Neuronal stem cell (in vitro differentiated cells): ENCODE results near the gene FMO4.
"Not testable (repeated sequence)": the region's sequence is repeated elsewhere in the genome, so short reads cannot be mapped to it uniquely, and the experiment has no call there.

ENCODE experiments used
- DNase-seq: peaks from one replicate; pipeline ENCODE4 v3.0.0-alpha.2; 2013; ENCODE audit warnings: low spot score
- H2AFZ ChIP-seq: one replicate; pipeline ENCODE4 v1.6.1; 2013; ENCODE audit warnings: mild to moderate bottlenecking, low read length, inconsistent platforms
- H2AK5ac ChIP-seq: 2 replicates; pipeline ENCODE4 v1.6.1; 2013; ENCODE audit warnings: low read depth, mild to moderate bottlenecking, inconsistent platforms, low read length, moderate library complexity, mixed read lengths
- H2BK120ac ChIP-seq: 2 replicates; pipeline ENCODE4 v1.6.1; 2013; ENCODE audit warnings: low read depth, mild to moderate bottlenecking, inconsistent platforms, low read length, moderate library complexity, mixed read lengths
- H2BK12ac ChIP-seq: one replicate; pipeline ENCODE4 v1.6.1; 2013; ENCODE audit warnings: low read length, inconsistent platforms
- H2BK15ac ChIP-seq: 2 replicates; pipeline ENCODE4 v1.6.1; 2013; ENCODE audit warnings: mild to moderate bottlenecking, low read length, inconsistent platforms, mixed read lengths
- H2BK5ac ChIP-seq: one replicate; pipeline ENCODE4 v1.6.1; 2013; ENCODE audit warnings: inconsistent platforms, mild to moderate bottlenecking, low read length, moderate library complexity
- H3K14ac ChIP-seq: one replicate; pipeline ENCODE4 v1.6.1; 2013; ENCODE audit warnings: low read length, inconsistent platforms
- H3K18ac ChIP-seq: 2 replicates; pipeline ENCODE4 v1.6.1; 2013; ENCODE audit warnings: low read length, inconsistent platforms
- H3K23ac ChIP-seq: 2 replicates; pipeline ENCODE4 v1.6.1; 2013; ENCODE audit warnings: low read depth, mild to moderate bottlenecking, mixed read lengths, low read length, inconsistent platforms; ENCODE audit not compliant: poor library complexity
- H3K27ac ChIP-seq: replicated peaks from 3 replicates; pipeline ENCODE4 v1.5.1; 2013; ENCODE audit warnings: low read length, inconsistent platforms
- H3K27me3 ChIP-seq, 3 experiments: 2 replicates each; pipeline ENCODE4 v1.6.1; 2013; ENCODE audit warnings: low read length in 3 of 3, mild to moderate bottlenecking in 2 of 3, inconsistent platforms in 1 of 3, low read depth in 1 of 3, mixed read lengths in 1 of 3, moderate library complexity in 1 of 3; ENCODE audit not compliant: control insufficient read depth in 3 of 3, insufficient read depth in 3 of 3
- H3K36me3 ChIP-seq, 2 donors: replicated peaks in 1 of 2; 2 replicates each; pipeline ENCODE4 v1.6.1; 2013; ENCODE audit warnings: low read length in 2 of 2; ENCODE audit not compliant: control insufficient read depth in 2 of 2, insufficient read depth in 2 of 2
- H3K4ac ChIP-seq: 2 replicates; pipeline ENCODE4 v1.6.1; 2013; ENCODE audit warnings: inconsistent platforms, mild to moderate bottlenecking, low read length, moderate library complexity
- H3K4me1 ChIP-seq, 2 donors: 1 replicate in 1 of 2; 2 replicates in 1 of 2; pipeline ENCODE4 v1.6.1; 2013; ENCODE audit warnings: low read length in 2 of 2, low read depth in 1 of 2; ENCODE audit not compliant: control insufficient read depth in 2 of 2, insufficient read depth in 1 of 2
- H3K4me2 ChIP-seq: one replicate; pipeline ENCODE4 v1.6.1; 2013; ENCODE audit warnings: mild to moderate bottlenecking, low read length, inconsistent platforms; ENCODE audit not compliant: insufficient read depth, poor library complexity, severe bottlenecking
- H3K4me3 ChIP-seq, 2 donors: 2 replicates each; pipeline ENCODE4 v1.5.1; 2013; ENCODE audit warnings: low read length in 2 of 2, mild to moderate bottlenecking in 2 of 2, inconsistent platforms in 1 of 2, moderate library complexity in 1 of 2
- H3K79me1 ChIP-seq: one replicate; pipeline ENCODE4 v1.6.1; 2013; ENCODE audit warnings: low read depth, mild to moderate bottlenecking, inconsistent platforms, low read length, moderate library complexity
- H3K9ac ChIP-seq: one replicate; pipeline ENCODE4 v1.6.1; 2013; ENCODE audit warnings: mild to moderate bottlenecking, low read depth, low read length, inconsistent platforms; ENCODE audit not compliant: poor library complexity
- H3K9me3 ChIP-seq, 2 donors: replicated peaks in 1 of 2; 2 replicates each; pipeline versions ENCODE3 to v1.6.1; 2013; ENCODE audit warnings: low read length in 2 of 2, mild to moderate bottlenecking in 2 of 2, inconsistent platforms in 1 of 2, low read depth in 1 of 2, mixed read lengths in 1 of 2, moderate library complexity in 1 of 2; ENCODE audit not compliant: control insufficient read depth in 2 of 2, insufficient read depth in 1 of 2
- H4K8ac ChIP-seq: one replicate; pipeline ENCODE4 v1.6.1; 2013; ENCODE audit warnings: low read depth, mild to moderate bottlenecking, inconsistent platforms, low read length, moderate library complexity
- H4K91ac ChIP-seq: one replicate; pipeline ENCODE4 v1.6.1; 2013; ENCODE audit warnings: low read length, low read depth, mild to moderate bottlenecking, inconsistent platforms; ENCODE audit not compliant: poor library complexity
- WGBS, 2 donors: extraction: QIAGEN DNeasy Blood & Tissue Kit; methylation state at CpG; one replicate each; pipeline ENCODE4 v1.1.7; 2013; ENCODE audit warnings: missing lambda C conversion rate in 2 of 2, mixed read lengths in 1 of 2; ENCODE audit not compliant: insufficient read length in 2 of 2, insufficient replicate concordance in 1 of 2; ENCODE audit errors: extremely low coverage in 2 of 2; 5-methylcytosine and 5-hydroxymethylcytosine counted together

Gene FMO4

DNA sequence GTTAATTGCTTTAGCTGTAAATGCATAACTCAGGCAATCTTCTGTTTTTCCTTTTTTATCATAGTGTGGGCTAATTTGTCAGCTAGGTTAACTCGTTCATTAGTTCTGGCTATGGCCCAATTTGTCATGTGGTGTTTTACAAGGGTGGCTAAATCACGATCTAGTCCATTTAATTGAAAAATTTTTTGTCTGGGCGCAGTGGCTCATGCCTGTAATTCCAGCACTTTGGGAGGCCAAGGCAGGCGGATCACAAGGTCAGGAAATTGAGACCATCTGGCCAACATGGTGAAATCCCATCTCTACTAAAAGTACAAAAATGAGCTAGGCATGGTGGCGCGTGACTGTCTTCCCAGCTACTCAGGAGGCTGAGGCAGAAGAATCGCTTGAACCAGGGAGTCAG, 18.6 kb upstream of the FMO4 start:
- not testable (repeated sequence) for H3K18ac ChIP-seq, H3K23ac ChIP-seq, H3K79me1 ChIP-seq, H3K27me3 ChIP-seq, H2BK12ac ChIP-seq, H3K4me1 ChIP-seq, H2BK120ac ChIP-seq, H3K4ac ChIP-seq, H3K14ac ChIP-seq, H4K91ac ChIP-seq, H3K9ac ChIP-seq, H3K4me3 ChIP-seq, H2BK5ac ChIP-seq, H3K36me3 ChIP-seq, H3K27ac ChIP-seq, H2AFZ ChIP-seq, H2AK5ac ChIP-seq, H3K9me3 ChIP-seq, DNase-seq, H4K8ac ChIP-seq, H3K4me2 ChIP-seq, H2BK15ac ChIP-seq
- WGBS, 2 donors = no CpG with 5 or more reads among the region's 7 CpGs

DNA sequence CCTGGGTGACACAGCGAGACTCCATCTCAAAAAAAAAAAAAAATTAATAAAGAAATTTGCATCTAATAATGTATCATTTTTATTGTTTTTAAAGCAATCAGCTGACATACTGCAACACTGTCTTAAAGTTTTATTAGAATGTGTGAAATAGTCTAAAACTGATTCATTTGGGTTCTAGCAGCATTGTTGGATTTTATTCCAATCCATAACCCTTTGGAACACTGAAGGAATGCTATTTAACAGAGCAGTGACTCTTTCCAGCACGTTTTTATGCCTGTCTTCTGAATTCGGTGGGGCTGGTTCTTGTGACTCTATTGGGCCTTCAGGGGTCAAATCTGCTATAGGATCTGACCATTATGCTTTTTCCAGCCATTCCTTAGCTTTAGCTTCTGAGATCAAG, 18.2 kb upstream of the FMO4 start:
- H3K4me3 ChIP-seq = no peak overlapping the region
- no peak overlapping the region for H4K91ac ChIP-seq
- H2AFZ ChIP-seq = no peak overlapping the region
- no peak overlapping the region for H3K18ac ChIP-seq
- no CpG with 5 or more reads among the region's 3 CpGs for WGBS, 2 donors
- H3K4me2 ChIP-seq = no peak overlapping the region
- no peaks in the 10 kb centered on the region for H3K27me3 ChIP-seq
- H2BK12ac ChIP-seq = no peak overlapping the region
- no peak for DNase-seq
- no peak overlapping the region for H2BK120ac ChIP-seq
- no peak overlapping the region for H3K23ac ChIP-seq
- H3K4me1 ChIP-seq = no peaks in the 10 kb centered on the region
- H3K14ac ChIP-seq = no peak overlapping the region
- H2AK5ac ChIP-seq = no peak overlapping the region
- H3K9ac ChIP-seq = no peak overlapping the region
- no peaks in the 10 kb centered on the region for H3K36me3 ChIP-seq
- H3K27ac ChIP-seq = no peak overlapping the region
- no peaks in the 10 kb centered on the region for H3K79me1 ChIP-seq
- H2BK15ac ChIP-seq = no peak overlapping the region
- H4K8ac ChIP-seq = no peak overlapping the region
- H2BK5ac ChIP-seq = no peak overlapping the region
- H3K9me3 ChIP-seq = peaks cover 0 to 2% of the 10 kb centered on the region in 2 donors
- H3K4ac ChIP-seq = no peak overlapping the region

DNA sequence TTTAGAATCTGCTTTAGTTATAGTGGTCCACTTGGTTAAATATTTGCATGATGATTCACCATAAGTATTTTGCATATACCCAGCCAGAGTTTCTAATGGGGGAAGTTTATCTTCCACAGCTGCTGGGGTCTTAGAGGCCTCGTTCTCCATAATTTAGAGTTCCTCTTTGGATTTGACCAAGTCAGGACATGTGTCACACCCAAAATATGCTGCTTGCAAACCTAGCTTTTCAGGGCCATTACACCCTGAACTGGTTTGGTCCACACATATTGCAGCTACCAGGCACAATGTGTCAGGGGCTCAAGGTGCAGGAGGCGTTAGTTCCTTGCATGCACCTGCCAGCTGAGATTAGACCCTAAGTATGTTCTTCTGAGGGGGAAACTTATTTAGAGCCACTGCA, 17.1 kb upstream of the FMO4 start:
- Histone ChIP-seq H3K18ac (no peak overlapping the region), H2AFZ (no peak overlapping the region), H3K14ac (no peak overlapping the region), H3K9me3 (peaks cover 0 to 2% of the 10 kb centered on the region in 2 donors), H3K4ac (no peak overlapping the region), H3K9ac (no peak overlapping the region), H2AK5ac (no peak overlapping the region), H2BK15ac (no peak overlapping the region), H3K23ac (no peak overlapping the region), H3K4me3 (no peak overlapping the region), H2BK12ac (no peak overlapping the region), H3K36me3 (no peaks in the 10 kb centered on the region), H4K8ac (no peak overlapping the region), H3K27ac (no peak overlapping the region), H3K4me2 (no peak overlapping the region), H3K4me1 (no peaks in the 10 kb centered on the region), H2BK120ac (no peak overlapping the region), H2BK5ac (no peak overlapping the region), H3K27me3 (no peaks in the 10 kb centered on the region), H4K91ac (no peak overlapping the region), H3K79me1 (no peaks in the 10 kb centered on the region)
- no CpG with 5 or more reads among the region's 2 CpGs for WGBS, 2 donors
- DNase-seq = no peak

DNA sequence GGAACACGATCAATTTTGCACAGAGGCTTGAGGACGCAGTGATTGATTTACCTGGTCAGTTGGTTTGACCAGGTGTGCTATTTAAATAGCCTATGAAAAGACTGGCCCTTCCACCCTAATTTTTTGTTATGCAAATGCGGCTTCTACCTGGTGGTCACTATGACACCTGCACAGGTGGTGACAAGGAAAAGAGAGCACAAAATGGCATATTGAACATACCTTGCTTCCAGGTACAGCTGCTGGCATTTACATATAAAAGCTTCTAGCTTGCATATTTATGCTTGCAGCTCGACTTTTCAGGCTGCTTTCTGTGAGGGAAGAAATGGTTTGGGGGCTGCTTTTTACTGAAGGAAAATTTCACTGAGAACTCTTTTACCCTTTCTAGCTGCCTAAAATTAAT, 15.3 kb upstream of the FMO4 start:
- Histone ChIP-seq H4K91ac (no peak overlapping the region), H3K9me3 (peaks cover 0 to 2% of the 10 kb centered on the region in 2 donors), H2BK15ac (no peak overlapping the region), H3K4me2 (no peak overlapping the region), H3K4ac (no peak overlapping the region), H3K23ac (no peak overlapping the region), H3K18ac (no peak overlapping the region), H3K79me1 (no peaks in the 10 kb centered on the region), H3K14ac (no peak overlapping the region), H3K27ac (no peak overlapping the region), H2BK120ac (no peak overlapping the region), H3K27me3 (no peaks in the 10 kb centered on the region), H3K4me3 (no peak overlapping the region), H2BK12ac (no peak overlapping the region), H2AK5ac (no peak overlapping the region), H3K4me1 (no peaks in the 10 kb centered on the region), H2BK5ac (no peak overlapping the region), H4K8ac (no peak overlapping the region), H3K36me3 (no peaks in the 10 kb centered on the region), H3K9ac (no peak overlapping the region), H2AFZ (no peak overlapping the region)
- no CpG with 5 or more reads among the region's 4 CpGs for WGBS, 2 donors
- no peak for DNase-seq
